Amniotic epithelial cell (primary cell): Measurements from ENCODE around the gene SLC12A5.
"Not testable (repeated sequence)": the region's sequence is repeated elsewhere in the genome, so short reads cannot be mapped to it uniquely, and the experiment has no call there.

Experiments
- DNase-seq: peaks from one replicate; pipeline ENCODE4 v3.0.0-alpha.2; 2010; ENCODE audit warnings: low read depth

SLC12A5 gene

GRCh38 chr20:46081074-46081473 is 52.1 kb downstream of the SLC12A5 start:
- DNase-seq = no peak

GRCh38 chr20:46083101-46083500 is 54.1 kb downstream of the SLC12A5 start:
- peak; percentile 61 for DNase-seq

GRCh38 chr20:46083531-46084061 is 54.6 kb downstream of the SLC12A5 start:
- DNase-seq = no peak

- no peak for DNase-seq
Measured at GRCh38 chr20:46084805-46085178, 55.8 kb downstream of the SLC12A5 start.

GRCh38 chr20:46085179-46085851 is 56.3 kb downstream of the SLC12A5 start:
- DNase-seq = peak; percentile 81

GRCh38 chr20:46087161-46087560 is 58.1 kb downstream of the SLC12A5 start:
- peak; percentile 25 for DNase-seq

- DNase-seq = peak; percentile 42
Measured at GRCh38 chr20:46088409-46089166, 59.6 kb downstream of the SLC12A5 start.

- peak; percentile 14 for DNase-seq
Measured at GRCh38 chr20:46089167-46089416, 60.1 kb downstream of the SLC12A5 start.

GRCh38 chr20:46089417-46090388 is 60.7 kb downstream of the SLC12A5 start, which contains the start of gene NCOA5:
Gene NCOA5 (minus strand): TSS chr20:46089962. CDS start chr20:46079424, 10,538 bp downstream.
- peak; percentile 95 for DNase-seq

- DNase-seq = not testable (repeated sequence)
Measured at GRCh38 chr20:46091622-46092535, 62.9 kb downstream of the SLC12A5 start.

- DNase-seq = no peak
Measured at GRCh38 chr20:46093531-46093930, 64.5 kb downstream of the SLC12A5 start.

- no peak for DNase-seq
Measured at GRCh38 chr20:46099491-46100287, 70.7 kb downstream of the SLC12A5 start.

- not testable (repeated sequence) for DNase-seq
Measured at GRCh38 chr20:46100444-46100843, 71.4 kb downstream of the SLC12A5 start.

GRCh38 chr20:46100988-46101387 is 72.0 kb downstream of the SLC12A5 start:
- DNase-seq = no peak

GRCh38 chr20:46101957-46102356 is 72.9 kb downstream of the SLC12A5 start:
- DNase-seq = no peak

- no peak for DNase-seq
Measured at GRCh38 chr20:46102940-46103339, 73.9 kb downstream of the SLC12A5 start.

- DNase-seq = no peak
Measured at GRCh38 chr20:46104262-46104661, 75.2 kb downstream of the SLC12A5 start.

GRCh38 chr20:46107061-46107460 is 78.0 kb downstream of the SLC12A5 start:
- no peak for DNase-seq

GRCh38 chr20:46108435-46108841 is 79.4 kb downstream of the SLC12A5 start:
- no peak for DNase-seq

- no peak for DNase-seq
Measured at GRCh38 chr20:46108976-46109375, 80.0 kb downstream of the SLC12A5 start.
